AG04450 (cell line): ENCODE data around the gene RAMP2. TPM values are rescaled to one million over a fixed set of nuclear protein-coding genes. Genes with fewer than 3 reads are reported as not detected.

Experiments
- CTCF ChIA-PET: fragments of 300-600, 350-600 bp; formaldehyde crosslinking; extraction: SDS; loops from one replicate; lab custom pipeline; 2022; ENCODE audit warnings: antibody characterized with exemption, inconsistent platforms; lab: Charles Lee
- POLR2A ChIA-PET: fragments of 350-600 bp; formaldehyde crosslinking; extraction: SDS; loops from one replicate; lab custom pipeline; 2021; ENCODE audit warnings: antibody characterized with exemption, inconsistent platforms; lab: Yijun Ruan, JAX
- DNase-seq: peaks from one replicate; pipeline ENCODE4 v3.0.0-alpha.2; 2011; ENCODE audit warnings: low read depth, low spot score
- H3K27ac ChIP-seq: one replicate; pipeline ENCODE4 v1.5.1; 2012; ENCODE audit warnings: low read depth, low read length, control low read depth
- H3K27me3 ChIP-seq: one replicate; pipeline ENCODE4 v1.6.0; 2012; ENCODE audit warnings: low read length; ENCODE audit not compliant: control insufficient read depth, insufficient read depth
- H3K4me3 ChIP-seq: 2 replicates; pipeline ENCODE4 v1.5.1; 2011; ENCODE audit warnings: mild to moderate bottlenecking, low read depth, low read length, control low read depth
- H3K9me3 ChIP-seq: 2 replicates; pipeline ENCODE4 v1.5.1; 2012; ENCODE audit warnings: low read length; ENCODE audit not compliant: control insufficient read depth, insufficient read depth
- CTCF ChIP-seq: IDR thresholded peaks from 2 replicates; pipeline ENCODE4 v1.5.1; 2011; ENCODE audit warnings: low read depth, low read length, control low read depth, inconsistent platforms
- polyA plus RNA-seq: library from polyadenylated mRNA; depleted of rRNA; stranded (reverse); fragments of >200 nt; gene quantifications from 2 replicates; pipeline ENCODE4 v1.2.3, GENCODE V29; 2011

RAMP2 gene
- polyA plus RNA-seq, 1 experiment, result 1.4 TPM

GRCh38 chr17:42748202-42748907, 12.7 kb upstream of the RAMP2 start:
- Histone ChIP-seq H3K4me3 (no peak overlapping the region), H3K27ac (no peak overlapping the region), H3K9me3 (no peaks in the 10 kb centered on the region; the same call in 1 of the 2 replicates), H3K27me3 (peaks cover 3% of the 10 kb centered on the region)
- DNase-seq, result no peak
- no peak for TF ChIP-seq CTCF
- ChIA-PET CTCF (interaction anchor here (9.6 kb wide), 1 partner anchor 15 kb away, joined by 64 read pairs; no protein-coding TSS in a partner anchor), POLR2A (no interaction called here)

GRCh38 chr17:42748908-42749798, 11.9 kb upstream of the RAMP2 start:
- no peaks in the 10 kb centered on the region; the same call in 1 of the 2 replicates for H3K9me3 ChIP-seq
- TF ChIP-seq CTCF, result no peak
- H3K27ac ChIP-seq, result no peak overlapping the region
- POLR2A ChIA-PET, result no interaction called here
- H3K27me3 ChIP-seq, result peaks cover 6% of the 10 kb centered on the region
- DNase-seq, result no peak
- no peak overlapping the region for H3K4me3 ChIP-seq
- CTCF ChIA-PET, result interaction anchor here (9.6 kb wide), 1 partner anchor 14 kb away, joined by 64 read pairs; no protein-coding TSS in a partner anchor

- POLR2A ChIA-PET, result interaction anchor here (1.0 kb wide), 1 partner anchor 73 kb away, joined by 5 read pairs; the partner anchor contains the start of gene BECN1
- Histone ChIP-seq H3K4me3 (no peak overlapping the region), H3K27ac (no peak overlapping the region), H3K27me3 (peaks cover 8% of the 10 kb centered on the region), H3K9me3 (no peaks in the 10 kb centered on the region)
- TF ChIP-seq CTCF, result no peak
- CTCF ChIA-PET, result interaction anchor here (9.6 kb wide), 1 partner anchor 12 kb away, joined by 64 read pairs; no protein-coding TSS in a partner anchor
- no peak for DNase-seq
Observed at GRCh38 chr17:42750739-42751344, 10.2 kb upstream of the RAMP2 start.

GRCh38 chr17:42751628-42752027, 9.4 kb upstream of the RAMP2 start:
- no peaks in the 10 kb centered on the region for H3K9me3 ChIP-seq
- H3K27me3 ChIP-seq, result peaks cover 10% of the 10 kb centered on the region
- CTCF ChIA-PET, result interaction anchor here (9.6 kb wide), 1 partner anchor 12 kb away, joined by 64 read pairs; no protein-coding TSS in a partner anchor
- no peak for DNase-seq
- H3K4me3 ChIP-seq, result no peak overlapping the region
- POLR2A ChIA-PET, result interaction anchor here (0.6 kb wide), 1 partner anchor 30 kb away, joined by 4 read pairs; no protein-coding TSS in a partner anchor
- TF ChIP-seq CTCF, result no peak
- no peak overlapping the region for H3K27ac ChIP-seq
